Neuronal stem cell (in vitro differentiated cells): ENCODE data around the gene NECAB3.
A peak's percentile ranks its signal among the peaks of the same experiment; 100 is the strongest.

Source experiments
- DNase-seq: peaks from one replicate; pipeline ENCODE4 v3.0.0-alpha.2; 2013; ENCODE audit warnings: low spot score
- H2AFZ ChIP-seq: one replicate; pipeline ENCODE4 v1.6.1; 2013; ENCODE audit warnings: mild to moderate bottlenecking, low read length, inconsistent platforms
- H2AK5ac ChIP-seq: 2 replicates; pipeline ENCODE4 v1.6.1; 2013; ENCODE audit warnings: low read depth, mild to moderate bottlenecking, inconsistent platforms, low read length, moderate library complexity, mixed read lengths
- H2BK120ac ChIP-seq: 2 replicates; pipeline ENCODE4 v1.6.1; 2013; ENCODE audit warnings: low read depth, mild to moderate bottlenecking, inconsistent platforms, low read length, moderate library complexity, mixed read lengths
- H2BK12ac ChIP-seq: one replicate; pipeline ENCODE4 v1.6.1; 2013; ENCODE audit warnings: low read length, inconsistent platforms
- H2BK15ac ChIP-seq: 2 replicates; pipeline ENCODE4 v1.6.1; 2013; ENCODE audit warnings: mild to moderate bottlenecking, low read length, inconsistent platforms, mixed read lengths
- H2BK5ac ChIP-seq: one replicate; pipeline ENCODE4 v1.6.1; 2013; ENCODE audit warnings: inconsistent platforms, mild to moderate bottlenecking, low read length, moderate library complexity
- H3K14ac ChIP-seq: one replicate; pipeline ENCODE4 v1.6.1; 2013; ENCODE audit warnings: low read length, inconsistent platforms
- H3K18ac ChIP-seq: 2 replicates; pipeline ENCODE4 v1.6.1; 2013; ENCODE audit warnings: low read length, inconsistent platforms
- H3K23ac ChIP-seq: 2 replicates; pipeline ENCODE4 v1.6.1; 2013; ENCODE audit warnings: low read depth, mild to moderate bottlenecking, mixed read lengths, low read length, inconsistent platforms; ENCODE audit not compliant: poor library complexity
- H3K27ac ChIP-seq: replicated peaks from 3 replicates; pipeline ENCODE4 v1.5.1; 2013; ENCODE audit warnings: low read length, inconsistent platforms
- H3K27me3 ChIP-seq, 3 experiments: 2 replicates each; pipeline ENCODE4 v1.6.1; 2013; ENCODE audit warnings: low read length in 3 of 3, mild to moderate bottlenecking in 2 of 3, inconsistent platforms in 1 of 3, low read depth in 1 of 3, mixed read lengths in 1 of 3, moderate library complexity in 1 of 3; ENCODE audit not compliant: control insufficient read depth in 3 of 3, insufficient read depth in 3 of 3
- H3K36me3 ChIP-seq, 2 donors: replicated peaks in 1 of 2; 2 replicates each; pipeline ENCODE4 v1.6.1; 2013; ENCODE audit warnings: low read length in 2 of 2; ENCODE audit not compliant: control insufficient read depth in 2 of 2, insufficient read depth in 2 of 2
- H3K4ac ChIP-seq: 2 replicates; pipeline ENCODE4 v1.6.1; 2013; ENCODE audit warnings: inconsistent platforms, mild to moderate bottlenecking, low read length, moderate library complexity
- H3K4me1 ChIP-seq, 2 donors: 1 replicate in 1 of 2; 2 replicates in 1 of 2; pipeline ENCODE4 v1.6.1; 2013; ENCODE audit warnings: low read length in 2 of 2, low read depth in 1 of 2; ENCODE audit not compliant: control insufficient read depth in 2 of 2, insufficient read depth in 1 of 2
- H3K4me2 ChIP-seq: one replicate; pipeline ENCODE4 v1.6.1; 2013; ENCODE audit warnings: mild to moderate bottlenecking, low read length, inconsistent platforms; ENCODE audit not compliant: insufficient read depth, poor library complexity, severe bottlenecking
- H3K4me3 ChIP-seq, 2 donors: 2 replicates each; pipeline ENCODE4 v1.5.1; 2013; ENCODE audit warnings: low read length in 2 of 2, mild to moderate bottlenecking in 2 of 2, inconsistent platforms in 1 of 2, moderate library complexity in 1 of 2
- H3K79me1 ChIP-seq: one replicate; pipeline ENCODE4 v1.6.1; 2013; ENCODE audit warnings: low read depth, mild to moderate bottlenecking, inconsistent platforms, low read length, moderate library complexity
- H3K9ac ChIP-seq: one replicate; pipeline ENCODE4 v1.6.1; 2013; ENCODE audit warnings: mild to moderate bottlenecking, low read depth, low read length, inconsistent platforms; ENCODE audit not compliant: poor library complexity
- H3K9me3 ChIP-seq, 2 donors: replicated peaks in 1 of 2; 2 replicates each; pipeline versions ENCODE3 to v1.6.1; 2013; ENCODE audit warnings: low read length in 2 of 2, mild to moderate bottlenecking in 2 of 2, inconsistent platforms in 1 of 2, low read depth in 1 of 2, mixed read lengths in 1 of 2, moderate library complexity in 1 of 2; ENCODE audit not compliant: control insufficient read depth in 2 of 2, insufficient read depth in 1 of 2
- H4K8ac ChIP-seq: one replicate; pipeline ENCODE4 v1.6.1; 2013; ENCODE audit warnings: low read depth, mild to moderate bottlenecking, inconsistent platforms, low read length, moderate library complexity
- H4K91ac ChIP-seq: one replicate; pipeline ENCODE4 v1.6.1; 2013; ENCODE audit warnings: low read length, low read depth, mild to moderate bottlenecking, inconsistent platforms; ENCODE audit not compliant: poor library complexity
- WGBS, 2 donors: extraction: QIAGEN DNeasy Blood & Tissue Kit; methylation state at CpG; one replicate each; pipeline ENCODE4 v1.1.7; 2013; ENCODE audit warnings: missing lambda C conversion rate in 2 of 2, mixed read lengths in 1 of 2; ENCODE audit not compliant: insufficient read length in 2 of 2, insufficient replicate concordance in 1 of 2; ENCODE audit errors: extremely low coverage in 2 of 2; 5-methylcytosine and 5-hydroxymethylcytosine counted together

NECAB3 gene

DNA sequence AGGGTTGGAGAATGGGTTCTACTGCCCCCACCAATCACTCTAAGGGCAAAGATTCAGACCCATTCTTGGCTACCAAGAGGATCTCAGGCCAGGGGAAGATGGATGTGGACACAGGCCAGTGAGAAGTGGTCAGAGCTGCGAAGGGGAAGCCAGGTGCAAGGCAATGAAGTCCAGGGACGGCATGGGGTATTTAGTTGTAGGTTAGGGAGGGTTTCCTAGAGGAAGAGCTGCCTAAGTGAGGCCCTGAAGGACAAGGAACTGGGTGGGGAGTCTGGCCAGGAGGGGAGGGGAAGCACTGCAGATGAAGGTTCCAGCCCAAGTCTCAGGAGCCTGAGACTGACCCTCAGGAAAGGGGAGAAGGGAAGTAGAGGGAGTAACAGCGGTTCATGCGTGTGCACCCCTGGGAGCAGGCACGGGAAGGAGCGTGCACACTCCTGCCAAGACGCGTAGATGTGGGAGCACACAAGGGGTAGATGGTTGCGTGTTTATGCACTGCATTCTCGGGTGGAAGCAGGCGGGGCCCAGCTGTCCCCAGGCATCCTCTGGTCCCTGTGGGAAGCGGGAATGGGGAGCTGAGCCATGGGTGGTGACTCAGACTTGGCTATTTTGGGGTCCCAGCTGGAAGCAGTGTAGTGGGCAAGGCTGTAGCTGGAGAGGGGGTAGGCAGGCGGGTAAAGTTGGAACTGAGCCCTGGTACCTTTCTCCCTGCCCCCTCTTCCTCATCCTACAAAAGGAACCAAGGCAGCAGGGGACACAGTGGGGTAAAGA, 4.2 kb downstream of the NECAB3 start:
- no peak overlapping the region for H2BK12ac ChIP-seq
- H3K23ac ChIP-seq: peak overlapping the region; percentile 37
- H3K9me3 ChIP-seq: no peaks in the 10 kb centered on the region
- DNase-seq: no peak
- no peak overlapping the region for H3K14ac ChIP-seq
- peaks cover 0 to 4% (median 0%) of the 10 kb centered on the region in 3 experiments for H3K27me3 ChIP-seq
- no peak overlapping the region for H3K4me2 ChIP-seq
- H2BK5ac ChIP-seq: no peak overlapping the region
- no peak overlapping the region for H3K9ac ChIP-seq
- H3K18ac ChIP-seq: no peak overlapping the region
- no peak overlapping the region for H3K27ac ChIP-seq
- no CpG with 5 or more reads among the region's 13 CpGs for WGBS, 2 donors
- H4K8ac ChIP-seq: no peak overlapping the region
- peaks cover 4 to 40% of the 10 kb centered on the region in 2 donors for H3K36me3 ChIP-seq
- no peak overlapping the region for H2AFZ ChIP-seq
- no peak overlapping the region for H2BK15ac ChIP-seq
- H3K4me3 ChIP-seq: no peak overlapping the region
- H3K79me1 ChIP-seq: peaks cover 4% of the 10 kb centered on the region
- H4K91ac ChIP-seq: no peak overlapping the region
- H2BK120ac ChIP-seq: no peak overlapping the region
- no peak overlapping the region for H2AK5ac ChIP-seq
- no peak overlapping the region for H3K4ac ChIP-seq
- H3K4me1 ChIP-seq: peaks cover 20% of the 10 kb centered on the region in 2 donors

GRCh38 chr20:33669224-33669623, 5.0 kb downstream of the NECAB3 start:
- Histone ChIP-seq H2AFZ (no peak overlapping the region), H3K4me3 (no peak overlapping the region), H2BK120ac (no peak overlapping the region), H2BK15ac (no peak overlapping the region), H3K9me3 (no peaks in the 10 kb centered on the region), H3K4me2 (no peak overlapping the region), H3K18ac (no peak overlapping the region), H2BK5ac (no peak overlapping the region), H4K91ac (no peak overlapping the region), H3K27ac (no peak overlapping the region), H3K79me1 (peaks cover 4% of the 10 kb centered on the region), H3K9ac (no peak overlapping the region), H4K8ac (no peak overlapping the region), H2BK12ac (no peak overlapping the region), H3K14ac (no peak overlapping the region), H2AK5ac (no peak overlapping the region), H3K4ac (no peak overlapping the region), H3K23ac (no peak overlapping the region), H3K27me3 (peaks cover 0 to 4% (median 0%) of the 10 kb centered on the region in 3 experiments), H3K36me3 (peaks cover 4 to 40% of the 10 kb centered on the region in 2 donors), H3K4me1 (peaks cover 15 to 18% of the 10 kb centered on the region in 2 donors)
- WGBS, 2 donors: no CpG with 5 or more reads among the region's 5 CpGs
- DNase-seq: no peak

DNA sequence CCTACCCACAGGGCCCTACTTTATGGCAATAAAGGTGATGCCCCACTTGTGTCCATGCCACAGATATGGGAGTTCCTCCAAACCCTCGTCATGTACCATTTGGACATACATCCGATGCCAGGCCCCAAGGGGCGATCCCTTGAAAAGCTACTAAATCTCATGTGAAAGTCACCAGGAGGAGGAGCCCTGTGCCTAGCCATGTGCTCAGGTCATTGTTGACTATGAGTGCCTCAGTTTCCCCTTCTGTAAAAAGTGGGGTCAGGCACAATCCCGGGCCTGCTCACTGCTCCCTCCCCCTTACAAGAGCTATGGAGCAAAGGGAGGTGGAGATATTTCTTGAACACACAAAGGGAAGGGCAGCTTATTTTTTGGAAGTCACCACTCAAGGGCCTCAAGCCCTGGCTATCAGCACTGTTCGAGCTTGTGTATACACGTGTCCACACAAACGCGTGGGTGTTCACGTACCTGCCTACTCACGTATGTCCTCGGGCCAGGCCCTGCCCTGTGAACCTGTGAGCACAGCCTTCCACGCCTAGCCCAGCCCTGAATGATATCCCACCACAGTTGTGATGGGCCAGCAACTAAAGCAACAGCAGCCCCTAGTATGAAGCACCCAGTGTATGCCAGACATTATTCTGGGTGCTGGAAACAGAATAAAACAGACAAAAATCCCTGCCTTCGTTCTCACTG, 5.6 kb downstream of the NECAB3 start:
- DNase-seq: no peak

More for the DNA sequence above, 5.6 kb downstream of the NECAB3 start:
- no peak overlapping the region for H3K14ac ChIP-seq
- H3K27ac ChIP-seq: no peak overlapping the region
- H3K4me1 ChIP-seq: peaks cover 18 to 19% of the 10 kb centered on the region in 2 donors
- no peak overlapping the region for H4K8ac ChIP-seq
- H3K9me3 ChIP-seq: no peaks in the 10 kb centered on the region
- H3K27me3 ChIP-seq: peaks cover 0 to 4% (median 0%) of the 10 kb centered on the region in 3 experiments
- H3K79me1 ChIP-seq: peaks cover 4% of the 10 kb centered on the region
- H2AFZ ChIP-seq: no peak overlapping the region
- no peak overlapping the region for H3K4me2 ChIP-seq
- WGBS, 2 donors: no CpG with 5 or more reads among the region's 13 CpGs
- H3K4ac ChIP-seq: no peak overlapping the region
- no peak overlapping the region for H2BK15ac ChIP-seq
- H3K23ac ChIP-seq: no peak overlapping the region
- peak overlapping the region; percentile 27 for H2AK5ac ChIP-seq
- peaks cover 4 to 40% of the 10 kb centered on the region in 2 donors for H3K36me3 ChIP-seq
- no peak overlapping the region for H2BK120ac ChIP-seq
- H2BK5ac ChIP-seq: no peak overlapping the region
- H4K91ac ChIP-seq: no peak overlapping the region
- H3K18ac ChIP-seq: no peak overlapping the region
- H3K9ac ChIP-seq: no peak overlapping the region
- no peak overlapping the region for H2BK12ac ChIP-seq
- H3K4me3 ChIP-seq: no peak overlapping the region
